ENCODE results near the gene NCKAP5. TPM values are rescaled to one million over a fixed set of nuclear protein-coding genes. Genes with fewer than 3 reads are reported as not detected.

The NCKAP5 gene
- total RNA-seq, 1 donor from 2014 or later: 0.46 TPM

GRCh38 chr2:132937629-132938028 lies 630.6 kb downstream of the NCKAP5 start:
- Mint-ChIP-seq H3K27me3 (ENCODE audit: unreplicated experiment) (no peaks in the 10 kb centered on the region), H3K4me1 (ENCODE audit: unreplicated experiment) (no peaks in the 10 kb centered on the region), H3K4me3 (ENCODE audit: unreplicated experiment) (no peak overlapping the region), H3K27ac (ENCODE audit: unreplicated experiment) (no peak overlapping the region), H3K36me3 (ENCODE audit: unreplicated experiment) (no peaks in the 10 kb centered on the region), H3K9me3 (ENCODE audit: unreplicated experiment) (no peaks in the 10 kb centered on the region)
- TF ChIP-seq, protein P1, sequence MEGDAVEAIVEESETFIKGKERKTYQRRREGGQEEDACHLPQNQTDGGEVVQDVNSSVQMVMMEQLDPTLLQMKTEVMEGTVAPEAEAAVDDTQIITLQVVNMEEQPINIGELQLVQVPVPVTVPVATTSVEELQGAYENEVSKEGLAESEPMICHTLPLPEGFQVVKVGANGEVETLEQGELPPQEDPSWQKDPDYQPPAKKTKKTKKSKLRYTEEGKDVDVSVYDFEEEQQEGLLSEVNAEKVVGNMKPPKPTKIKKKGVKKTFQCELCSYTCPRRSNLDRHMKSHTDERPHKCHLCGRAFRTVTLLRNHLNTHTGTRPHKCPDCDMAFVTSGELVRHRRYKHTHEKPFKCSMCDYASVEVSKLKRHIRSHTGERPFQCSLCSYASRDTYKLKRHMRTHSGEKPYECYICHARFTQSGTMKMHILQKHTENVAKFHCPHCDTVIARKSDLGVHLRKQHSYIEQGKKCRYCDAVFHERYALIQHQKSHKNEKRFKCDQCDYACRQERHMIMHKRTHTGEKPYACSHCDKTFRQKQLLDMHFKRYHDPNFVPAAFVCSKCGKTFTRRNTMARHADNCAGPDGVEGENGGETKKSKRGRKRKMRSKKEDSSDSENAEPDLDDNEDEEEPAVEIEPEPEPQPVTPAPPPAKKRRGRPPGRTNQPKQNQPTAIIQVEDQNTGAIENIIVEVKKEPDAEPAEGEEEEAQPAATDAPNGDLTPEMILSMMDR (IDR thresholded peaks at IDR 0.05): no peak
- DNase-seq (ENCODE audit: extremely low spot score, unreplicated experiment): no peak

DNA sequence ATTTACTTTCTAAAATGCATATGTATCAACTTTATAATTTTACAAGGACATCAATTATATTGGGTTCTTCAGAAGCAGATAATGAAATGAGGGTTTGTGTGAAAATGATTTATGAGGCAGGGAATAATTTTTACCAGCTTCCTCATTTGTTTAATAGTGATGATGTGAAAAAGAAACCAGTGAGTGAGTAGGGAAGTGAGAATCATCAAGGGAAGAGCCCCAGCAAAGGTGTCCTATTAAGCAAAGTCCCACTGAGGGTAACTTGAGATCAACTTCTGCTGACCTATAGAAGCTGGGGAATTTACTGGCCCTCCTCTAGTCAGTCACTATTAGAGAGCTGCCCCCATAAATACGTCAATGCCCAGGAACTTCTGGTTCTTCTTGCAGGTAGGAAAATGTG lies 631.5 kb downstream of the NCKAP5 start:
- Mint-ChIP-seq H3K27ac (ENCODE audit: unreplicated experiment) (no peak overlapping the region), H3K9me3 (ENCODE audit: unreplicated experiment) (no peaks in the 10 kb centered on the region), H3K36me3 (ENCODE audit: unreplicated experiment) (no peaks in the 10 kb centered on the region), H3K4me3 (ENCODE audit: unreplicated experiment) (no peak overlapping the region), H3K27me3 (ENCODE audit: unreplicated experiment) (no peaks in the 10 kb centered on the region), H3K4me1 (ENCODE audit: unreplicated experiment) (no peaks in the 10 kb centered on the region)
- DNase-seq (ENCODE audit: extremely low spot score, unreplicated experiment): no peak
- TF ChIP-seq, protein P1 (IDR thresholded peaks at IDR 0.05): no peak

GRCh38 chr2:132936261-132936660 lies 632.0 kb downstream of the NCKAP5 start:
- Mint-ChIP-seq H3K36me3 (ENCODE audit: unreplicated experiment) (no peaks in the 10 kb centered on the region), H3K9me3 (ENCODE audit: unreplicated experiment) (no peaks in the 10 kb centered on the region), H3K4me3 (ENCODE audit: unreplicated experiment) (no peak overlapping the region), H3K27me3 (ENCODE audit: unreplicated experiment) (no peaks in the 10 kb centered on the region), H3K27ac (ENCODE audit: unreplicated experiment) (no peak overlapping the region), H3K4me1 (ENCODE audit: unreplicated experiment) (no peaks in the 10 kb centered on the region)
- no peak for DNase-seq (ENCODE audit: extremely low spot score, unreplicated experiment)
- TF ChIP-seq, protein P1 (IDR thresholded peaks at IDR 0.05): no peak

DNA sequence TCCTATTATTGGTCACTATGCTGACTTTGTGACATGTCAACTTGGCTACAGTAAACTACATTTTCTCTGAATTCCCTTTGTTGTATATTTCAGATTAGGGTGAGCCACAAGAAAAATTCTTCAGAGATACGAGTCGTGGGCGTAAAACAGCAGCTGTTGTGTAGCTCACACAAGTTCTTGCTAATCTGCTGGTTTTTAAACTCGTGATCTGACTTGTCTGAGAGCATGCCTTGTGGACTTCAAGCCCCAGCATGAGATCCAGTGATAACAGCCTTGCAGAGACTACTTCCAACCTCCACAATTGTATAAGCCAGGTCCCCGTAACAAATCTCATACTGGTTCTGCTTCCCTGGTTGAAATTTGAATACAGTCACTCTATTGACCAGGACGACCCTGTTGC lies 638.5 kb downstream of the NCKAP5 start:
- Mint-ChIP-seq H3K4me1 (ENCODE audit: unreplicated experiment) (no peaks in the 10 kb centered on the region), H3K4me3 (ENCODE audit: unreplicated experiment) (no peak overlapping the region), H3K27ac (ENCODE audit: unreplicated experiment) (no peak overlapping the region), H3K9me3 (ENCODE audit: unreplicated experiment) (peaks cover 4% of the 10 kb centered on the region), H3K27me3 (ENCODE audit: unreplicated experiment) (no peaks in the 10 kb centered on the region), H3K36me3 (ENCODE audit: unreplicated experiment) (no peaks in the 10 kb centered on the region)
- no peak for DNase-seq (ENCODE audit: extremely low spot score, unreplicated experiment)
- TF ChIP-seq, protein P1 (IDR thresholded peaks at IDR 0.05): no peak

DNA sequence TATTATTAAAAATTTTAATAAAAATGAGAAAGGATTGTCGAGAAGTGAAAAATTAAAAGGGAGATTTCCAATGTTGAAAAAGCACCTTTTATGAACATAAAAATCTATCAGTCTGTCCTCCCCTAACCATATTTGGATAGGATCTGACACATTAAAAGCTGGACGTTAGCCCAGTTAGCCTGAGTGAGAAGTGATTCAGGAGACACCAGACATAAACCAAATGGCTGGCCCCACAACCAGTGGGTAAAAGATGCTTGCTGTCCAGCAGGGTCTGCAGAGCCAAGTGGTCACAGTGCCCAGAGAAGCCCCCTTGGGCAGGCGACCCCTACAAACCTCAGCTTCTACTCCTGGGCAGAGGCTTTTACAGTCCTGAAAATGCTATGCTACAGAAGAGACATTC lies 644.5 kb downstream of the NCKAP5 start:
- Mint-ChIP-seq H3K9me3 (ENCODE audit: unreplicated experiment) (peaks cover 4% of the 10 kb centered on the region), H3K4me3 (ENCODE audit: unreplicated experiment) (no peak overlapping the region), H3K4me1 (ENCODE audit: unreplicated experiment) (no peaks in the 10 kb centered on the region), H3K27ac (ENCODE audit: unreplicated experiment) (no peak overlapping the region), H3K27me3 (ENCODE audit: unreplicated experiment) (no peaks in the 10 kb centered on the region), H3K36me3 (ENCODE audit: unreplicated experiment) (no peaks in the 10 kb centered on the region)
- DNase-seq (ENCODE audit: extremely low spot score, unreplicated experiment): no peak
- TF ChIP-seq, protein P1 (IDR thresholded peaks at IDR 0.05): no peak

Measured in osteocyte (in vitro differentiated cells).